HepG2 (cell line): ENCODE measurements around the gene GART. TPM values are rescaled to one million over a fixed set of nuclear protein-coding genes. Genes with fewer than 3 reads are reported as not detected.

ENCODE experiments used
- DBP ChIP-seq: sonication (generic); formaldehyde crosslinking; IDR thresholded peaks from 2 replicates; pipeline ENCODE4 v1.4.0; 2020; ENCODE audit warnings: missing genetic modification reagents; ENCODE audit errors: not compliant biosample characterization
- GRHL1 ChIP-seq: sonication (generic); formaldehyde crosslinking; conservative IDR thresholded peaks from 2 replicates; pipeline ENCODE4 v1.8.0; 2022; ENCODE audit warnings: missing genetic modification reagents
- GTF2F1 ChIP-seq: fragments of 150-350 bp; IDR thresholded peaks from 2 replicates; pipeline ENCODE4 v1.6.1; 2014; ENCODE audit warnings: low read length
- HMG20A ChIP-seq: IDR thresholded peaks from 2 replicates; pipeline ENCODE4 v1.6.1; 2016; ENCODE audit warnings: borderline replicate concordance
- KDM4B ChIP-seq: sonication (generic); formaldehyde crosslinking; IDR thresholded peaks from 2 replicates; pipeline ENCODE4 v1.4.0; 2020; ENCODE audit warnings: missing genetic modification reagents
- MAF1 ChIP-seq: sonication (generic); formaldehyde crosslinking; IDR thresholded peaks from 2 replicates; pipeline ENCODE4 v1.5.0; 2020; ENCODE audit warnings: missing genetic modification reagents, borderline replicate concordance
- NFIB ChIP-seq: sonication (generic); formaldehyde crosslinking; IDR thresholded peaks from 2 replicates; pipeline ENCODE4 v1.9.0; 2021; ENCODE audit warnings: missing genetic modification reagents, mild to moderate bottlenecking, borderline replicate concordance
- NPAS2 ChIP-seq: sonication (generic); formaldehyde crosslinking; IDR thresholded peaks from 2 replicates; pipeline ENCODE4 v1.8.0; 2022; ENCODE audit warnings: mild to moderate bottlenecking, missing genetic modification reagents, borderline replicate concordance
- PAX8 ChIP-seq: sonication (generic); formaldehyde crosslinking; IDR thresholded peaks from 2 replicates; pipeline ENCODE4 v1.8.0; 2022; ENCODE audit warnings: mild to moderate bottlenecking, missing genetic modification reagents, borderline replicate concordance
- PHB2 ChIP-seq: fragments of 450-650 bp; IDR thresholded peaks from 2 replicates; pipeline ENCODE4 v1.6.1; 2018; ENCODE audit not compliant: partially characterized antibody
- SIN3B ChIP-seq: fragments of 150-350 bp; IDR thresholded peaks from 2 replicates; pipeline ENCODE4 v1.6.1; 2014; ENCODE audit warnings: low read length
- SP4 ChIP-seq: sonication (generic); formaldehyde crosslinking; IDR thresholded peaks from 2 replicates; pipeline ENCODE4 v1.8.1; 2023; ENCODE audit warnings: mild to moderate bottlenecking, missing genetic modification reagents
- SRSF9 ChIP-seq: fragments of 200-400 bp; formaldehyde crosslinking; IDR thresholded peaks from 2 replicates; pipeline ENCODE4 v1.6.1; 2018; ENCODE audit warnings: borderline replicate concordance, mild to moderate bottlenecking, low read depth, low read length; ENCODE audit not compliant: insufficient read depth, poor library complexity, severe bottlenecking
- ZBTB21 ChIP-seq: sonication (generic); formaldehyde crosslinking; IDR thresholded peaks from 2 replicates; pipeline ENCODE4 v1.4.0; 2020; ENCODE audit warnings: missing genetic modification reagents
- ZBTB3 ChIP-seq: sonication (generic); formaldehyde crosslinking; IDR thresholded peaks from 2 replicates; pipeline ENCODE4 v1.4.0; 2020; ENCODE audit warnings: low read depth, mild to moderate bottlenecking, moderate library complexity, missing genetic modification reagents, borderline replicate concordance
- ZNF17 ChIP-seq: sonication (generic); formaldehyde crosslinking; IDR thresholded peaks from 2 replicates; pipeline ENCODE4 v1.5.0; 2020; ENCODE audit warnings: mild to moderate bottlenecking, missing genetic modification reagents
- ZNF20 ChIP-seq: sonication (generic); formaldehyde crosslinking; IDR thresholded peaks from 2 replicates; pipeline ENCODE4 v1.4.0; 2020; ENCODE audit warnings: mild to moderate bottlenecking, moderate library complexity, missing genetic modification reagents
- ZNF343 ChIP-seq: sonication (generic); formaldehyde crosslinking; IDR thresholded peaks from 2 replicates; pipeline ENCODE4 v1.4.0; 2020; ENCODE audit warnings: mild to moderate bottlenecking, missing genetic modification reagents
- ZNF414 ChIP-seq: sonication (generic); formaldehyde crosslinking; IDR thresholded peaks from 2 replicates; pipeline ENCODE4 v1.5.0; 2020; ENCODE audit warnings: missing genetic modification reagents
- ZNF609 ChIP-seq: sonication (generic); formaldehyde crosslinking; IDR thresholded peaks from 2 replicates; pipeline ENCODE4 v1.4.0; 2020; ENCODE audit warnings: mild to moderate bottlenecking, missing genetic modification reagents, borderline replicate concordance
- ZNF766 ChIP-seq: sonication (generic); formaldehyde crosslinking; IDR thresholded peaks from 2 replicates; pipeline ENCODE4 v1.5.0; 2020; ENCODE audit warnings: missing genetic modification reagents, borderline replicate concordance
- ZNF768 ChIP-seq: sonication (generic); formaldehyde crosslinking; IDR thresholded peaks from 2 replicates; pipeline ENCODE4 v1.4.0; 2020; ENCODE audit warnings: missing genetic modification reagents
- polyA plus RNA-seq, 8 experiments: library from polyadenylated mRNA; depleted of rRNA in 3 of 8; stranded (reverse) in 7 of 8; unstranded in 1 of 8; fragments of >200 nt; fragmentation: Illumina TruSeq in 4 of 8; extraction: Trizol in 4 of 8; gene quantifications; 2 replicates each; pipeline versions ENCODE4 v1.2.1 to v1.2.3, GENCODE V29; 2011 to 2016; ENCODE audit warnings: low read depth in 4 of 8, missing spikeins in 1 of 8, mixed read lengths in 1 of 8; ENCODE audit not compliant: insufficient read depth in 1 of 8
- total RNA-seq, 5 experiments: library from RNA; depleted of rRNA; stranded (reverse); fragments of >200 nt; fragmentation: Illumina TruSeq; extraction: Trizol; gene quantifications; 2 replicates each; pipeline ENCODE4 v1.2.3, GENCODE V29; 2016; ENCODE audit warnings: low read depth in 1 of 5

GART gene
- total and polyA plus RNA-seq, 2 of the 13 experiments (the other 11 are each of a cell fraction or from before 2014, with no cell fraction given) = 17.9 to 109 TPM

GRCh38 chr21:33479679-33480480 lies 62.0 kb downstream of the GART start, which contains the start of gene TMEM50B (continued):
- TF ChIP-seq ZNF609 (CRISPR knock-in tag) (no peak; the same call in 1 of the 2 replicates), SRSF9 (no peak), HMG20A (CRISPR knock-in tag) (no peak), NPAS2 (no peak), SIN3B (no peak), SP4 (CRISPR knock-in tag) (0 out of 2 replicates have a peak, but pooled peaks have one; percentile 16), ZNF414 (peak; percentile 29; the same call in 1 of the 2 replicates), DBP (CRISPR knock-in tag) (no peak), ZNF17 (CRISPR knock-in tag) (no peak), KDM4B (CRISPR knock-in tag) (no peak), PHB2 (no peak), GTF2F1 (no peak), NFIB (CRISPR knock-in tag) (no peak), GRHL1 (CRISPR knock-in tag) (no peak), ZBTB21 (CRISPR knock-in tag) (no peak), ZNF343 (no peak), ZNF20 (CRISPR knock-in tag) (no peak), ZNF768 (CRISPR knock-in tag) (peak; percentile 1; the same call in 1 of the 2 replicates), ZBTB3 (CRISPR knock-in tag) (no peak), PAX8 (no peak), MAF1 (no peak; the same call in 1 of the 2 replicates), ZNF766 (CRISPR knock-in tag) (no peak)
